ENCODE results near the gene MXD3.
"Not testable (repeated sequence)": the region's sequence is repeated elsewhere in the genome, so short reads cannot be mapped to it uniquely, and the experiment has no call there.

MXD3 gene

GRCh38 chr5:177343000-177343399 lies 31.3 kb upstream of the MXD3 start:
- DNase-seq, result not testable (repeated sequence)

- no peak for DNase-seq
These were observed 27.5 kb upstream of the MXD3 start for GRCh38 chr5:177339107-177339638.

DNA sequence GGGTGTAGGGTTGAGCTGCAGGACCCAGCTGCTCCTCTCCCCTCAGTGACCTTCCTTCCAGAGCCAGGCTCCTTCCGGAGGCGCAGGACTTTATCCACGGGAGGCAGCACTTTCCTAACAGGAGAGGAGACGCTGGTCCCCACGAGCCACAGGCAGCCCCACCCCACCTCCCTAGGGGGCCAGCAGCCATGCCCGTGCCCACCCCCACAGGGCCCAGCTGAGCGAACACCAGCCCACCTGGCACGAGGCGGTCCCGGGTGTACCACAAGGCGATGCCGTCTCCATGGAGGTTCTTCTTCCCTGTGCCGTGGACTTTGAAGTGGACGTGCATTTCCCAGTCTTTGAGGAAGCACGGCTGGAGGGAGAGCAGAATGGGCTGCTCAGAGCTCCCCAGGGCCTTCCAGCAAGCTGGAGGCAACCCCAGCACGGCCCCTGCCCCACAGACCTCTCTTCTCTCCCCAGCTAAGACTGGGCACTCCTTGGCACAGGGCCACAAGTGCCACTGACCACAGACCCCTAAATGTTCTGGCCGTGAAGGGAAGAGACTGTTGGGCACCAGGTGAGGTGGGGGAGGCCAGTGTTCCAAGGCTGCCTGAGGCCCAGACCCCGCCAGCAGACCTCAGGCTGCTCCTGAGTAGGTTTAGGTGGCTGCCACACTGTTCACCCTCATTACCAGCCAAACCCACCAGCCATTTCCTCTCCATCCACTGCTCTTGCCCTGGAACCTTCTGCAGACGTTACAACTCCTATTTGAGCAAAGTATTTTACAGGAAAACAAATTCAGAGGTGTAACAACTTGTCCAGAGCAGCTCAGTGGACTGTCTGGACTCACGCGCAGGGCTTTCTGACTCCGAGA lies 26.8 kb upstream of the MXD3 start:
- DNase-seq, result no peak

GRCh38 chr5:177336603-177337494 lies 25.2 kb upstream of the MXD3 start:
- no peak for DNase-seq

- no peak for DNase-seq
These were observed 24.4 kb upstream of the MXD3 start for GRCh38 chr5:177336112-177336511.

GRCh38 chr5:177335701-177336065 lies 24.0 kb upstream of the MXD3 start:
- no peak for DNase-seq

DNA sequence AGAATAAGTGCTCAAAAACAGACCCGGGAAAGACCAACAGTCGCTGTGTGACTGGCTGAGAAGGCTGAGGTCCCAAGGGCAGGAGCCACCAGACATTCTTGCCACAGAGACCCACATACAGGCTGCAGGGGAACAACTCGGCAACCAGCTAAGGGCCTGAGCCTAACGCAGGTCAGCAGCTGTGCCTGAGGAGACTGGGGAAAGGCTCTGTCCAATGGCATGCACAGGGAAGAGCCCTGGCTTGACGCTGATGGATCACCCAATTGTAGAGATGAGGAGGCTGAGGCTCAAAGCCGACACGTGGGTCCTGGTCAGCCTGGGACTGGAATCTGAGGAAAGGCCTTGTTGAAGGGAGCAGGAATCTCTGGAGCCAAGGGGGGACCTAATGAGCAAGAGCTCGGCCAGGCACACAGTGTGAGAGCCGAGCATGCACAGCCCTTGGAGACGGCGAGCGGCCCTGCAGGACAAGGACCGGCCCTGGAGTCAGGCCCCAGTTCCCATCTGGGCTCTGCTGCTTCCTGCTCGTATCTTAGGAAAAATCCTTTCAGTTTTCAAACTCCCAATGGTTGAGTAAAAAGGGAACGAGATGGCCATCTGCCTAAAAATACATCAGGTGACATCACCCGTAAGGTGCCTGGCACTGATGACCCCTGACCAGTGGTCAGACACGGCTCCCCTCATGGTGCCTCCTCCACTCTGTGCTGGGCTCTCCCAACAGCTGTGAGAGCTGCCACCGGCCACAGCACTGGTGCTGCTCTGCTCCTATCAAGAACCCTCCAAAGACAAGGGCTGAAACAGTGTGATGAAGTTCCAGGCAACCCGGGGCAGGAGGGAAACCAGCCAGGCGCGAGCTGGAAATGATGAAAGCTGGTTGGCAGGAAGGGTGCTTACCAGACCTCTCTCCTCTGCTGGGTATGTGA lies 23.3 kb upstream of the MXD3 start:
- no peak for DNase-seq

- DNase-seq, result no peak
These were observed 22.5 kb upstream of the MXD3 start for GRCh38 chr5:177334155-177334551.

GRCh38 chr5:177333420-177334154 lies 21.9 kb upstream of the MXD3 start:
- no peak for DNase-seq

DNA sequence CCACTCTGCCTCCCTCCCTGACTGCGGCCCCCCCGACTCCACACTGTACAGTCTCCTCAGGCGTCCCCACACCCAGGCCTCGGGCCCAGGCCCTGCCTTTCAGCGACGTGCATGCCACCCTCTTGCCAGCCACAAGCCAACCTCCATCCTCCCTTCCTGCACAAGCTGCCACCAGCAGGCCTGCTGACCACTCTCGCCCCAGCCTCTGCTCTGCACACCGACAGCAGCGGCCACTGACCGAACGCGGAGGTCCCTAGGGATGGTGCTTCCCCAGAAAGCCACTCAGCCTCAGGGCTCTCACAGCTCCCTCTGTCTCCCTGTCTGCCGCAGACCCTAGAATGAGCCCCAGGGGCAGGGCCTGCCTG lies 21.2 kb upstream of the MXD3 start:
- DNase-seq, result no peak

GRCh38 chr5:177332031-177332895 lies 20.6 kb upstream of the MXD3 start:
- no peak for DNase-seq

- no peak for DNase-seq
These were observed 19.5 kb upstream of the MXD3 start for GRCh38 chr5:177330991-177331842.

GRCh38 chr5:177329883-177330282 lies 18.2 kb upstream of the MXD3 start:
- no peak for DNase-seq

DNA sequence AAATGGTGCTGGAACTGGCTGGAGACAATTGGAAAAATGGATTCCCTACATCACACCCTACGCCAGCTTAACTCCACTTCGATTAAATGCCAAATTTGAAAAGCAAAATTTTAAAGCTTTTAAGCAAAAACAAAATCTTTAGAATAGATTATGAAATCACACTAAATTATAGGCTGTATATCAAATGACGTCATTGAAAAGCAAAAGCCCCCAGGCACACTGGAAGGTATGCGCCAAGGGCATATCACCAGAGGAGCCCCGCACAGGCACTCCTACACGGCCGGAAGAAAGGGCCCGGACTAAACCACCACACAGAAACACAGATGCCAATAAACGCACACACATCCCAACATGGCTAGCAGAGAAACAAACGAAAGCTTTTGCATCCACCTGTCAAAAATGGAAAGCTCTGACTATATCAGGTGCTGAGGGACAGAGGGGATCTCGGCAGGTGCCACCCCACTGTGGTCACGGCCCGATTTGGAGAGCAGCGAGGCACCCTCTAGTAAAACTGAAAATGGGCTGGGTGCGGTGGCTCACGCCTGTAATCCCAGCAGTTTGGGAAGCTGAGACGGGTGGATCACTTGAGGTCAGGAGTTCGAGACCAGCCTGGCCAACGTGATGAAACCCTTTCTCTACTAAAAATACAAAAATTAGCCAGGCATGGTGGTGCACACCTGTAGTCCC lies 17.0 kb upstream of the MXD3 start:
- DNase-seq, result no peak

GRCh38 chr5:177327539-177328522 lies 16.1 kb upstream of the MXD3 start:
- no peak for DNase-seq

DNA sequence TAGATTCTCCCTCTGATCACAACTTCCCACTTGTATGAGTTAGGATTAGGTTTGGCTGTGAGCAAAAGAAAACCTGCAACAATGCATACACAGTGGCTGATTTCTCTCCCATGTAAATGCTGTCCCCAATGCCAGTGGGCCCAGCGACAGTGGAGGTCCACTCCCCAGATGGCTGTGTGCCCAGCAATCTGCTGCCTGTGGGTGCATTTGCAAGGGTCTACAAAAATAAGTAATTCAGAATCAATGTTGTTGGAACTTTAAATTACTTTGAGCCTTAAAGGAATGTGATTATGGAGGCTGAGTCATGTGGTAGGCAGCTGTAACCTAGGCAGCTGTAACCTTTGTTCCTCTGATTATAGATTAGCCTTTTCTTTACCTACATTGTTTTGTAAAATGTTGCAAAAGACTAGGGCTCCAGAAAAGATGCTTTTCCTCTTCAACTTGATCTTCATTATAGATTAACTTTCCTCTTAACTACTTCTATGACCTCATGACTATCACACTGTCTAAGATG lies 14.2 kb upstream of the MXD3 start:
- DNase-seq, result no peak

- DNase-seq, result peak in 1 of 14 donors; percentile 15
These were observed 9.2 kb upstream of the MXD3 start for GRCh38 chr5:177320879-177321278.

Measured in C1 segment of cervical spinal cord (tissue), 14 donors.